Tibial artery (tissue), 4 donors: ENCODE data around the gene PLXNA4.

Source experiments
- DNase-seq, 2 donors: peaks; one replicate each; pipeline ENCODE4 v3.0.0-alpha.2; 2019
- H3K27ac ChIP-seq, 2 donors: fragments of 200-600 bp; sonication (generic) in 1 of 2; 1 replicate in 1 of 2; 2 replicates in 1 of 2; pipeline ENCODE4 v1.5.1; 2018 to 2019; ENCODE audit warnings: mild to moderate bottlenecking in 1 of 2
- H3K27me3 ChIP-seq, 2 donors: fragments of 200-600 bp; sonication (generic) in 1 of 2; one replicate each; pipeline versions ENCODE4 v1.5.1 to v1.6.0; 2016 to 2019
- H3K36me3 ChIP-seq, 3 donors: fragments of 200-600 bp; sonication (generic) in 2 of 3; one replicate each; pipeline ENCODE4 v1.5.1; 2016 to 2019; ENCODE audit warnings: mild to moderate bottlenecking in 2 of 3
- H3K4me1 ChIP-seq, 4 donors: fragments of 200-600 bp; sonication (generic) in 2 of 4; 1 replicate in 3 of 4; 2 replicates in 1 of 4; pipeline ENCODE4 v1.5.1; 2016 to 2019
- H3K4me3 ChIP-seq, 2 donors: fragments of 200-600 bp; sonication (generic) in 1 of 2; 1 replicate in 1 of 2; 2 replicates in 1 of 2; pipeline ENCODE4 v1.5.1; 2018 to 2019; ENCODE audit warnings: mild to moderate bottlenecking in 2 of 2
- H3K9me3 ChIP-seq, 3 donors: fragments of 200-600 bp; sonication (generic) in 1 of 3; one replicate each; pipeline ENCODE4 v1.5.1; 2016 to 2019
- CTCF ChIP-seq, 2 experiments: fragments of 200-600 bp in 1 of 2; fragments of 450-650 bp in 1 of 2; IDR thresholded peaks; one replicate each; pipeline ENCODE4 v1.5.1; 2017 to 2019; ENCODE audit warnings: antibody characterized with exemption in 2 of 2, mild to moderate bottlenecking in 1 of 2, moderate library complexity in 1 of 2
- intact Hi-C: fragments of 100-400 bp; cut with DNase I; formaldehyde crosslinking; loops from one replicate; pipeline ENCODE4 v1.15.0; 2023; ENCODE audit warnings: low total_unique reads

Gene PLXNA4

GRCh38 chr7:132108563-132108962 is 467.7 kb downstream of the PLXNA4 start:
- Histone ChIP-seq H3K9me3 (no peaks in the 10 kb centered on the region), H3K4me3 (no peak overlapping the region), H3K36me3 (no peaks in the 10 kb centered on the region), H3K27ac (no peak overlapping the region), H3K4me1 (no peaks in the 10 kb centered on the region), H3K27me3 (no peaks in the 10 kb centered on the region)
- intact Hi-C loops = no loop called here
- peak in 1 of 2 donors; percentile 2 for DNase-seq
- TF ChIP-seq CTCF (IDR thresholded peaks at IDR 0.05) = no peak

- Histone ChIP-seq H3K27me3 (no peaks in the 10 kb centered on the region), H3K36me3 (no peaks in the 10 kb centered on the region), H3K27ac (no peak overlapping the region), H3K4me1 (no peaks in the 10 kb centered on the region), H3K9me3 (no peaks in the 10 kb centered on the region), H3K4me3 (no peak overlapping the region)
- TF ChIP-seq CTCF (IDR thresholded peaks at IDR 0.05) = no peak
- DNase-seq = no peak
- intact Hi-C loops = no loop called here
Observed at GRCh38 chr7:132106491-132106890, 469.8 kb downstream of the PLXNA4 start.

- intact Hi-C loops = no loop called here
- Histone ChIP-seq H3K4me3 (no peak overlapping the region), H3K27ac (no peak overlapping the region), H3K4me1 (no peaks in the 10 kb centered on the region), H3K36me3 (no peaks in the 10 kb centered on the region), H3K9me3 (no peaks in the 10 kb centered on the region), H3K27me3 (no peaks in the 10 kb centered on the region)
- TF ChIP-seq CTCF (IDR thresholded peaks at IDR 0.05) = no peak
- no peak for DNase-seq
Observed at GRCh38 chr7:132105096-132105495, 471.2 kb downstream of the PLXNA4 start.

GRCh38 chr7:132103718-132104117 is 472.6 kb downstream of the PLXNA4 start:
- Histone ChIP-seq H3K9me3 (no peaks in the 10 kb centered on the region), H3K4me1 (no peaks in the 10 kb centered on the region), H3K27ac (no peak overlapping the region), H3K27me3 (no peaks in the 10 kb centered on the region), H3K36me3 (no peaks in the 10 kb centered on the region), H3K4me3 (no peak overlapping the region)
- intact Hi-C loops = no loop called here
- no peak for TF ChIP-seq CTCF (IDR thresholded peaks at IDR 0.05)
- DNase-seq = no peak

DNA sequence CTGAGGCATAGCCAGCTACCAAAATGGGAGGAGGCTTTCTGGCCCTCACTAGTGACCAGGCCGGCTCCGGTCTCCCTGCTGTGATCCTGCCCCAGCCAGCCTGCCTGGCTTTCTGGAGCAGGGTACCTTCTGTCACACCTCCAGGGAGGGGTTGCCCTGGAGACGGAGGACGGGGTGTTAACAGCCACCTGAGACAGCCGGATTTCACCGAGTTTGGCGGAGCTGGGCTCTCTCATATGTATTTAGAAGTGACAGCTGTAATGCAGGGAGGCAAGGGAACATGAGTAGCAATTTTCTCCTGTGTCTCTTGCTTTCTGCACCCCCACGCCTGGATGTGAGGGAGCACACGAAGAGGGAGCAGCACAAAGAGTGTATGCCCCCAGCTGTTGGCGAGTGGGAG is 473.3 kb downstream of the PLXNA4 start:
- no peak for DNase-seq
- intact Hi-C loops = no loop called here
- H3K27ac ChIP-seq = no peak overlapping the region
- H3K9me3 ChIP-seq = no peaks in the 10 kb centered on the region
- H3K27me3 ChIP-seq = no peaks in the 10 kb centered on the region
- no peak overlapping the region for H3K4me3 ChIP-seq
- no peak for TF ChIP-seq CTCF (IDR thresholded peaks at IDR 0.05)
- H3K4me1 ChIP-seq = no peaks in the 10 kb centered on the region
- no peaks in the 10 kb centered on the region for H3K36me3 ChIP-seq

DNA sequence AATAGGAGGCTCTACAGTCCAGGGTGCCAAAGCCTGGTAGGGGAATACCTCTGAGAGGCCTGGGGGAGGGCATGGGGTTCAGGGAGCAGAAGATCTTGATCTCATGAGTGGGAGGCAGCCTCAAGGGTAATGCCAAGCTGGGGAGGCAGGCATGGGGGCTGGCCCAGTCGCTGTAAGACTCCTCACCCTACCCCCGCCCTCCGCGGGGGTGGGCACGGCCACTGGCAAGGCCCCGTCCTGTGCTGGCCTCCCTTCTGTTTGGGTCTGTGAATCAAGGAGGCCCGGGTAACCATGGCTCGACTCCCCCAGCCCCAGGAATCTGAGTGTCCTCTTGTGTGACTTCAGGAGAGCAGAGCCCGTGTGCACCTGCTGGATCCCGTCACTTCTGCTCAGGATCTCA is 473.9 kb downstream of the PLXNA4 start:
- intact Hi-C loops = no loop called here

More for the DNA sequence above, 473.9 kb downstream of the PLXNA4 start:
- H3K36me3 ChIP-seq = no peaks in the 10 kb centered on the region
- H3K27ac ChIP-seq = no peak overlapping the region
- no peaks in the 10 kb centered on the region for H3K4me1 ChIP-seq
- H3K4me3 ChIP-seq = no peak overlapping the region
- peak in 1 of 2 donors; percentile 21 for DNase-seq
- H3K9me3 ChIP-seq = no peaks in the 10 kb centered on the region
- H3K27me3 ChIP-seq = no peaks in the 10 kb centered on the region
- no peak for TF ChIP-seq CTCF (IDR thresholded peaks at IDR 0.05)
